Astrocyte (in vitro differentiated cells and primary cell): ENCODE measurements around the gene PEX5L. TPM values are rescaled to one million over a fixed set of nuclear protein-coding genes. Genes with fewer than 3 reads are reported as not detected.

ENCODE experiments used
- DNase-seq: peaks from one replicate; pipeline ENCODE4 v3.0.0-alpha.2; 2010; ENCODE audit warnings: low read depth
- FAIRE-seq: peaks from 2 replicates; lab custom pipeline; 2011; peaks lifted over from hg19 to GRCh38; lab: Jason Lieb, UNC
- H2AFZ ChIP-seq: 2 replicates; pipeline ENCODE4 v1.6.0; 2012; ENCODE audit warnings: low read depth, low read length, inconsistent platforms
- H3K27ac ChIP-seq: 2 replicates; pipeline ENCODE4 v1.5.1; 2011; ENCODE audit warnings: low read depth, low read length, inconsistent platforms
- H3K27me3 ChIP-seq: 2 replicates; pipeline ENCODE4 v1.6.0; 2011; ENCODE audit warnings: low read length, inconsistent platforms; ENCODE audit not compliant: insufficient read depth
- H3K36me3 ChIP-seq: 2 replicates; pipeline ENCODE4 v1.5.1; 2011; ENCODE audit warnings: low read length, inconsistent platforms; ENCODE audit not compliant: insufficient read depth
- H3K4me1 ChIP-seq: 2 replicates; pipeline ENCODE4 v1.5.1; 2011; ENCODE audit warnings: low read length, inconsistent platforms; ENCODE audit not compliant: insufficient read depth
- H3K4me2 ChIP-seq: 2 replicates; pipeline ENCODE4 v1.6.0; 2012; ENCODE audit warnings: low read length, inconsistent platforms
- H3K4me3 ChIP-seq: 2 replicates; pipeline ENCODE4 v1.5.1; 2011; ENCODE audit warnings: low read depth, mild to moderate bottlenecking, low read length, inconsistent platforms; ENCODE audit not compliant: insufficient read depth
- H3K79me2 ChIP-seq: 2 replicates; pipeline ENCODE4 v1.6.0; 2012; ENCODE audit warnings: mild to moderate bottlenecking, low read length, inconsistent platforms; ENCODE audit not compliant: insufficient read depth
- H3K9ac ChIP-seq: 2 replicates; pipeline ENCODE4 v1.6.0; 2012; ENCODE audit warnings: mild to moderate bottlenecking, low read length, inconsistent platforms
- H3K9me3 ChIP-seq: 2 replicates; pipeline ENCODE4 v1.5.1; 2012; ENCODE audit warnings: low read depth, mild to moderate bottlenecking, low read length, inconsistent platforms; ENCODE audit not compliant: insufficient read depth
- H4K20me1 ChIP-seq: 2 replicates; pipeline ENCODE4 v1.6.0; 2012; ENCODE audit warnings: low read length, inconsistent platforms; ENCODE audit not compliant: insufficient read depth
- H3K27ac Mint-ChIP-seq: one replicate; pipeline ENCODE4 v1.8.0; 2021; ENCODE audit warnings: mild to moderate bottlenecking, mixed read lengths; ENCODE audit not compliant: unreplicated experiment
- H3K27me3 Mint-ChIP-seq: one replicate; pipeline ENCODE4 v1.8.0; 2021; ENCODE audit warnings: low read depth, mixed read lengths; ENCODE audit not compliant: unreplicated experiment
- H3K36me3 Mint-ChIP-seq: one replicate; pipeline ENCODE4 v1.8.0; 2021; ENCODE audit warnings: low read depth, mixed read lengths; ENCODE audit not compliant: unreplicated experiment
- H3K4me1 Mint-ChIP-seq: one replicate; pipeline ENCODE4 v1.8.0; 2021; ENCODE audit warnings: low read depth, mixed read lengths; ENCODE audit not compliant: unreplicated experiment
- H3K4me3 Mint-ChIP-seq: one replicate; pipeline ENCODE4 v1.8.0; 2021; ENCODE audit warnings: mild to moderate bottlenecking, moderate library complexity, mixed read lengths; ENCODE audit not compliant: unreplicated experiment
- H3K9me3 Mint-ChIP-seq: one replicate; pipeline ENCODE4 v1.8.0; 2021; ENCODE audit warnings: mild to moderate bottlenecking, mixed read lengths; ENCODE audit not compliant: unreplicated experiment
- CTCF ChIP-seq: IDR thresholded peaks from 2 replicates; pipeline ENCODE4 v1.5.1; 2011; ENCODE audit warnings: low read depth, mild to moderate bottlenecking, inconsistent platforms, low read length, moderate library complexity; ENCODE audit not compliant: insufficient read depth
- EZH2 ChIP-seq: IDR thresholded peaks from 2 replicates; pipeline ENCODE4 v1.6.1; 2012; ENCODE audit warnings: mild to moderate bottlenecking, low read length, inconsistent platforms; ENCODE audit not compliant: insufficient read depth
- total RNA-seq: library from RNA; stranded (reverse); gene quantifications from 2 replicates; pipeline ENCODE4 v1.2.1, GENCODE V29; 2021

PEX5L gene
- total RNA-seq, 1 donor from 2014 or later = 0.43 TPM

DNA sequence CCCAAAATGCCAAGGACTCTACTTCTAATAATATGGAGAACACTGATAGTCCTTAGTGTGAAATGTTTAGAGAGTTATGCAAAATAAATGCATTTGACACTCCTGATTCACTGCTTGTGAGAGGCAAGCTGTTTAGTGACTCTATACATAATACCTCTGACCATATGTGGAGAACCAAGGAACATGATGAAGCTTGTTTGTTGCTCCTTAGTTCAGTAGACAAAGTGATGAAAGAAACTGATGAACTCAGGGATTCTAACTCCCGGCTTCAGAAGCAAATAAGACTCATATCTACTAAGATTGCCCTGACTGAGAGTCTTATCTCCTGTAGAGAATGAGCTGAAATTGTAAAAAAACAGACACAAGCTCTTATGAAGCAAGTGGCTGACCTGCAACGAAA is 41.3 kb downstream of the PEX5L start:
- H2AFZ ChIP-seq = no peak overlapping the region
- no peaks in the 10 kb centered on the region for H3K79me2 ChIP-seq
- Mint-ChIP-seq H3K27me3 (no peaks in the 10 kb centered on the region), H3K9me3 (no peaks in the 10 kb centered on the region), H3K4me1 (peaks cover 2% of the 10 kb centered on the region), H3K27ac (no peak overlapping the region), H3K4me3 (no peak overlapping the region), H3K36me3 (no peaks in the 10 kb centered on the region)
- no peaks in the 10 kb centered on the region for H3K4me1 ChIP-seq
- no peaks in the 10 kb centered on the region for H3K27me3 ChIP-seq
- FAIRE-seq (no peak), DNase-seq (no peak)
- TF ChIP-seq CTCF (no peak), EZH2 (no peak)
- no peak overlapping the region for H3K4me3 ChIP-seq
- no peaks in the 10 kb centered on the region for H3K36me3 ChIP-seq
- no peak overlapping the region for H3K27ac ChIP-seq
- H3K4me2 ChIP-seq = no peak overlapping the region
- no peaks in the 10 kb centered on the region for H3K9me3 ChIP-seq
- H4K20me1 ChIP-seq = no peaks in the 10 kb centered on the region
- H3K9ac ChIP-seq = no peak overlapping the region

DNA sequence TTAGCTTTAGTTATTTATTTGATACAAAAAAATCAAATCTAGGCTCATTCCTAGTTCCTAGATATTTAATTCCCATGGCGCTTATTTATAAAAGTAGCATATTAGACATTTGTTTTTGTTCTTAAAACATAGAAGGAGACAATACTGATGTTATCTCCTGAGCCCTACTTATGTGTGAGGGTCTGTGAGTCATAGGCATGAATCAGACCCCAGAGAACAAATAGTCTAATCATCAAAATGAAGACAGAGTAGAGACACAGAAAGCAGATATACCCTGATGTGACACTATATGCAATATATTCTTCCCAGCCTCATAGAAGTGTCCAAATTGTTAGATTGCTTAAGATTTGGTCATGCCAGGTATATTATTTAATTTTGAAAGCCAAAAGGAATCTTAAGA is 44.9 kb downstream of the PEX5L start:
- Histone ChIP-seq H3K4me1 (no peaks in the 10 kb centered on the region), H3K4me3 (no peak overlapping the region), H4K20me1 (no peaks in the 10 kb centered on the region), H3K27me3 (no peaks in the 10 kb centered on the region), H3K27ac (no peak overlapping the region), H3K36me3 (no peaks in the 10 kb centered on the region), H3K4me2 (no peak overlapping the region), H3K9ac (no peak overlapping the region), H2AFZ (no peak overlapping the region), H3K9me3 (no peaks in the 10 kb centered on the region), H3K79me2 (no peaks in the 10 kb centered on the region)
- DNase-seq (peak; percentile 18), FAIRE-seq (no peak)
- H3K36me3 Mint-ChIP-seq = no peaks in the 10 kb centered on the region
- no peak overlapping the region for H3K4me3 Mint-ChIP-seq
- H3K4me1 Mint-ChIP-seq = peaks cover 2% of the 10 kb centered on the region
- H3K9me3 Mint-ChIP-seq = no peaks in the 10 kb centered on the region
- no peak overlapping the region for H3K27ac Mint-ChIP-seq
- H3K27me3 Mint-ChIP-seq = no peaks in the 10 kb centered on the region
- TF ChIP-seq EZH2 (no peak), CTCF (no peak)

GRCh38 chr3:179991104-179991503 is 45.6 kb downstream of the PEX5L start:
- Mint-ChIP-seq H3K9me3 (no peaks in the 10 kb centered on the region), H3K4me1 (peaks cover 2% of the 10 kb centered on the region), H3K27me3 (no peaks in the 10 kb centered on the region), H3K4me3 (no peak overlapping the region), H3K27ac (no peak overlapping the region), H3K36me3 (no peaks in the 10 kb centered on the region)
- H2AFZ ChIP-seq = no peak overlapping the region
- no peak overlapping the region for H3K27ac ChIP-seq
- TF ChIP-seq CTCF (no peak), EZH2 (no peak)
- no peak for DNase-seq
- no peaks in the 10 kb centered on the region for H3K4me1 ChIP-seq
- H3K27me3 ChIP-seq = no peaks in the 10 kb centered on the region
- H4K20me1 ChIP-seq = no peaks in the 10 kb centered on the region
- no peak overlapping the region for H3K4me3 ChIP-seq
- H3K9me3 ChIP-seq = no peaks in the 10 kb centered on the region
- no peaks in the 10 kb centered on the region for H3K79me2 ChIP-seq
- H3K9ac ChIP-seq = no peak overlapping the region
- H3K36me3 ChIP-seq = no peaks in the 10 kb centered on the region
- H3K4me2 ChIP-seq = no peak overlapping the region
- FAIRE-seq = no peak
